Neural crest cell (in vitro differentiated cells): ENCODE data around the gene TNIK. TPM values are rescaled to one million over a fixed set of nuclear protein-coding genes. Genes with fewer than 3 reads are reported as not detected.

Experiments
- DNase-seq: peaks from one replicate; pipeline ENCODE4 v3.0.0; 2021; ENCODE audit warnings: low read depth, mixed read lengths, low spot score
- H3K27ac Mint-ChIP-seq: one replicate; pipeline ENCODE4 v1.8.0; 2021; ENCODE audit warnings: mild to moderate bottlenecking, mixed read lengths; ENCODE audit not compliant: unreplicated experiment
- H3K27me3 Mint-ChIP-seq: 2 replicates; pipeline ENCODE4 v1.8.0; 2021; ENCODE audit warnings: low read depth, mild to moderate bottlenecking, mixed read lengths
- H3K36me3 Mint-ChIP-seq: 2 replicates; pipeline ENCODE4 v1.8.0; 2021; ENCODE audit warnings: low read depth, mild to moderate bottlenecking, mixed read lengths
- H3K4me1 Mint-ChIP-seq: 2 replicates; pipeline ENCODE4 v1.8.0; 2021; ENCODE audit warnings: mixed read lengths
- H3K4me3 Mint-ChIP-seq: one replicate; pipeline ENCODE4 v1.8.0; 2021; ENCODE audit warnings: mild to moderate bottlenecking, mixed read lengths
- H3K9me3 Mint-ChIP-seq: 2 replicates; pipeline ENCODE4 v1.8.0; 2021; ENCODE audit warnings: mixed read lengths
- CTCF ChIP-seq: fragments of 200-600 bp; sonication (generic); conservative IDR thresholded peaks from 2 replicates; pipeline ENCODE4 v1.5.0; 2021; ENCODE audit warnings: antibody characterized with exemption, mild to moderate bottlenecking
- total RNA-seq: library from RNA; stranded (reverse); gene quantifications from 2 replicates; pipeline ENCODE4 v1.2.1, GENCODE V29; 2021

Gene TNIK
- total RNA-seq, 1 donor from 2014 or later: 32.3 TPM

GRCh38 chr3:171227828-171228227, 232.4 kb downstream of the TNIK start:
- Mint-ChIP-seq H3K36me3 (peaks cover 17% of the 10 kb centered on the region), H3K27me3 (no peaks in the 10 kb centered on the region), H3K9me3 (peaks cover 3% of the 10 kb centered on the region), H3K27ac (no peak overlapping the region), H3K4me1 (peaks cover 7% of the 10 kb centered on the region), H3K4me3 (no peak overlapping the region)
- DNase-seq: no peak
- TF ChIP-seq CTCF: no peak

GRCh38 chr3:171227359-171227758, 232.8 kb downstream of the TNIK start:
- TF ChIP-seq CTCF: no peak
- peaks cover 17% of the 10 kb centered on the region for H3K36me3 Mint-ChIP-seq

GRCh38 chr3:171226794-171227193, 233.4 kb downstream of the TNIK start:
- no peaks in the 10 kb centered on the region for H3K27me3 Mint-ChIP-seq
- no peak overlapping the region for H3K4me3 Mint-ChIP-seq
- peaks cover 17% of the 10 kb centered on the region for H3K36me3 Mint-ChIP-seq
- peaks cover 5% of the 10 kb centered on the region for H3K4me1 Mint-ChIP-seq
- DNase-seq: no peak
- TF ChIP-seq CTCF: no peak
- H3K27ac Mint-ChIP-seq: no peak overlapping the region
- peaks cover 3% of the 10 kb centered on the region for H3K9me3 Mint-ChIP-seq

More at GRCh38 chr3:171227359-171227758, 232.8 kb downstream of the TNIK start:
- H3K4me3 Mint-ChIP-seq: no peak overlapping the region
- DNase-seq: no peak
- no peaks in the 10 kb centered on the region for H3K27me3 Mint-ChIP-seq
- peaks cover 5% of the 10 kb centered on the region for H3K4me1 Mint-ChIP-seq
- peaks cover 3% of the 10 kb centered on the region for H3K9me3 Mint-ChIP-seq
- no peak overlapping the region for H3K27ac Mint-ChIP-seq

- Mint-ChIP-seq H3K27me3 (no peaks in the 10 kb centered on the region), H3K4me3 (no peak overlapping the region), H3K27ac (no peak overlapping the region), H3K9me3 (peaks cover 3% of the 10 kb centered on the region), H3K4me1 (peaks cover 5% of the 10 kb centered on the region), H3K36me3 (peaks cover 17% of the 10 kb centered on the region)
- no peak for DNase-seq
- no peak for TF ChIP-seq CTCF
Measured at GRCh38 chr3:171225708-171226107, 234.5 kb downstream of the TNIK start.

GRCh38 chr3:171225165-171225564, 235.0 kb downstream of the TNIK start:
- Mint-ChIP-seq H3K27me3 (no peaks in the 10 kb centered on the region), H3K4me1 (peaks cover 5% of the 10 kb centered on the region), H3K27ac (no peak overlapping the region), H3K9me3 (peaks cover 3% of the 10 kb centered on the region), H3K36me3 (peaks cover 17% of the 10 kb centered on the region), H3K4me3 (no peak overlapping the region)
- TF ChIP-seq CTCF: no peak
- no peak for DNase-seq

GRCh38 chr3:171223396-171223795, 236.8 kb downstream of the TNIK start:
- peaks cover 6% of the 10 kb centered on the region for H3K9me3 Mint-ChIP-seq

More at GRCh38 chr3:171223396-171223795, 236.8 kb downstream of the TNIK start:
- no peak for TF ChIP-seq CTCF
- no peaks in the 10 kb centered on the region for H3K27me3 Mint-ChIP-seq
- peaks cover 5% of the 10 kb centered on the region for H3K4me1 Mint-ChIP-seq
- no peak overlapping the region for H3K27ac Mint-ChIP-seq
- H3K4me3 Mint-ChIP-seq: no peak overlapping the region
- H3K36me3 Mint-ChIP-seq: peaks cover 17% of the 10 kb centered on the region
- DNase-seq: no peak
